Superior temporal gyrus (tissue), 1 donor: ENCODE measurements around the gene LMBRD2.

Source experiments
- DNase-seq: peaks from one replicate; pipeline ENCODE4 v3.0.0-alpha.2; 2016; ENCODE audit errors: extremely low spot score

The LMBRD2 gene

DNA sequence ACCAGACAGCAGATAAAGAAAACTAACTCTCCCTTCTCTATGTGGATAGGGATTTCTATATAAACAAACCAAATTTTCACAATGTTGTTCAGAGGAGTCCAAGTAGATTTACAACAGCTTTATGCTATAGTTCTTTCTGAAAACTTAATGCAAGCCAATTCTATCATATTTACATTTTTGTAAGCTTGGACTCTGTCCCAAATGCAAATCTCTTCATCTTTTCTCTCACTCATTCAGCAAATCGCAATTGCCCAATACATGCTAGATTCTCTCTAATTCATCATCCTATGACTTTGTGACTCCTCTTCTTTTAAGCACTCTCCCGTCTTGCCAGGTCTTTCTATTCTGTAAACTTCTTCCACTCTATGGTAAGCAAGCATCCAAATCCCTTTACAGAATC is 45.9 kb downstream of the LMBRD2 start:
- DNase-seq = no peak

DNA sequence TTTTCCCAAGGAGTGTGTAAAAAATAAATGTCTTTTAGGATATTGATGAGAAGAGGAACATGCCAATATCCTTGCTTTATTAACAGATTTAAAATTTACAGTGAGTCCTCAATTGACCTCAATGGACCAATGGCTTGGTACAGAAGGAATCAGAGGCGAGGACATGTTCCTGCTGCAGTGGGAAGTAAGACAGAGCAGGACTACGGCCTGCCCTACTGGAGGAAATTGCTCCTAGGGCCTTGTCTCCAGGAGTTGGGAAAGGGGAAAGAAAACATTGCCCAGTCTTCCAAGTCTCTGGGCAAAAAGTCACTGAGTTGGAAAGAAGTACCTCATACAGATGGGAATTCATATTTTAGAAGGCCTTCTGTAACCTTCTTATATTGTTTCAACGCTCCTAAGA is 51.9 kb downstream of the LMBRD2 start:
- no peak for DNase-seq

DNA sequence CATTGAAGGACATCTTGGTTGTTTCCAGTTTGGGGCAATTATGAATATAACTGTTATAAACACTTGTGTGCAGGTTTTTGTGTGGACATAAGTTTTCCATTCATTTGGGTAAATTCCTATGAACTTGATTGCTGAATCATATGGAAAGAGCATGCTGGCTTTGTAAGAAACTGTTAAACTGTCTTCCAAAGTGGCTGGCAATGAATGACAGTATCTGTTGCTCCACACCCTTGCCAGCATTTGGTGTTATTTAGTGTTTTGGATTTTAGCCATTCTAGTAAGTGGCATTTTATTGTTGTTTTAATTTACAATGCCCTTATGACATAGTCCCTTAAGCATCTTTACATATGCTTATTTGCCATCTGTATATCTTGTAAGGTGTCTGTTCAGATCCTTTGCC is 55.2 kb downstream of the LMBRD2 start:
- no peak for DNase-seq

DNA sequence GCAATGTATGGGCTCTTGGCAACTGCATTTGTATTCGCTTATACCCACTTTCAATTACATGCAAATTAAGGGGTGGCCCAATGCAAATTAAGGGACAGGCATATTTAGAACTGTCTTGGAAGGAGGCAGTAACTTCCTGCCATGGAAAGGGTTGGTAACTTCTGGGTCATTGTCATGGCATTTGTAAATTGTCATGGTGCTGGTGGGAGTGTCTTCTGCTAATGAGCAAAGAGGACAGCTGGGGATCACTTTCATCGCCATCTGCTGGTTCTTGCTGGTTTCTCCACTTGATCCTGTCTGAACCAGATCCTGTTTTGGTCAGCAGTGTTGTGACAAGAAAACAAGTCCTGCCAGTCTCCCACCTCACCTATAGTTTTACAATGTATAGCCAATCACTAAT is 61.7 kb downstream of the LMBRD2 start:
- no peak for DNase-seq

DNA sequence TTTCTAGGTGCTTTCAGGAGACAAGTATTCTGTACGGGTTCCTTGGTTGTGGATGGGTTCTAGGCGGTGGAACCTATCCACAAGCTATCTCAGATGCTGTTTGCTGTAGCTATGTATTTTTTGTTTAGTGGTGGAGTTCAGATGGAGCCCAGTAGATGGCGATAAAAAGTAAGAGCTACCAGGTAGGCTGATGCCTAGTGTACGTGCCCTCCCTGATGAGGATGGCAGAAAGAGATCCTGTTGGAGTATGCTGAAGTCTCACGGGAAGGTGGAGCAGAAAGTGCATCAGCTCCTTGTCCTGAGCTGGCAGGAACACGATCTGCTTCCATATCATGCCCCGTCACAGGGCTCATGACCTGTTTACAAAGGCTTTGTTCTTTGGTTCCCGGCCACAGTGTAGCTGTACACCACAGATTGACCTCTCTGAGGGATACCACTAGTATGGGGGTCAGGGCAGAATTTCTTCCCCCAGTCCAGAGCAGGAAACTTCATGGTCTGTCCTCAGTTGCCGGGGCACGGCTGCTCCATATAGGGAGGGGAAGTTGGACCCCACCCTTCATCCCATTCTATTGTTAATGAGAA is 72.4 kb downstream of the LMBRD2 start:
- DNase-seq = peak; percentile 76

DNA sequence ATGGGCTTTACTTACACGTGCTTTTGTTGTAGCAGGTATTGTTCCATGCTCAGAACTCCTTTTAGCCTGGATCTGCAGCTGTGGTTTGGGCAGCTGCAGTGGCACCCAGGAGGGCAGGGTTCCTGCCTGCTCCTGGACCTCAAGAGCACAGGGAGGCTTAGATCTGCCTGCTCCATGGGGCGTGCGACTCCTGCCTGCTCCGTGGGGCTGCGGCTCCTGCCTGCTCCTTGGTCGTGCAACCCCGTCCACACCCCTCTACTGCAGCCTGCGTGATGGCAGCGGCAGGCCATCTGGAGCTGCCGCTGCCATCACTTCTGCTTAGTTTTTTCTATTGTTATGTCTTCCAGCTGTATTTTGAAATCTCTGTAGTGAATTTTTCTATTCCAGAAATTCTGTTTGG is 73.3 kb downstream of the LMBRD2 start:
- DNase-seq = no peak

DNA sequence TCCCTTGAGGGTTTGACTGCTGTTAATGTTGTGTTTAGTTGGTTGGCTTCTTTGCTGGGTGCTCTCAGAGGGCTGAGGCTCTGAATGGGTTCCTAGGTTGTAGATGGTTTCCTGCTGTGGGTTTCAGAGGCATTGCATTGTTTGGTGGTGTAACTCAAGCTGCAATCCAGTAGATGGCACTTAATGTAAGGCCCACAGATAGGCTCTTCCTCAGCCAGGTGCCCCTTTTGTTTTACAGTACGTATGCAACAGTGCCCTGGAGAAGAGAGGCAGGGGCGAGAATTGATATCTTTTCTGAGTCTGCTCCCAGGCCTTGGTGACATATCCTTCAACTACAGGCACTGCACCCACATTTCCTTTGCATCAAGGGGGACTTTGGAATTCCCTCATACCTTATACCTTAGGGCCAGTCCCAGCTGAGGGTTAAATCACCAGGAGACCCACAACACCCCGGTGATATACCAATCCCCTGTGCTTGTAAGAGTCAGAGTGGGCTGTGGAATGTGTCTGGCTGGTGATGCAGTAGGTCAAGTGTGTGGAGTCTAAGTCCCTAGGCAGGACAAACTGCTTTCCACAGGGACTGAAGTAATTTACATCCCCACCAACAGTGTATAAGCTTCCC is 78.0 kb downstream of the LMBRD2 start:
- no peak for DNase-seq

DNA sequence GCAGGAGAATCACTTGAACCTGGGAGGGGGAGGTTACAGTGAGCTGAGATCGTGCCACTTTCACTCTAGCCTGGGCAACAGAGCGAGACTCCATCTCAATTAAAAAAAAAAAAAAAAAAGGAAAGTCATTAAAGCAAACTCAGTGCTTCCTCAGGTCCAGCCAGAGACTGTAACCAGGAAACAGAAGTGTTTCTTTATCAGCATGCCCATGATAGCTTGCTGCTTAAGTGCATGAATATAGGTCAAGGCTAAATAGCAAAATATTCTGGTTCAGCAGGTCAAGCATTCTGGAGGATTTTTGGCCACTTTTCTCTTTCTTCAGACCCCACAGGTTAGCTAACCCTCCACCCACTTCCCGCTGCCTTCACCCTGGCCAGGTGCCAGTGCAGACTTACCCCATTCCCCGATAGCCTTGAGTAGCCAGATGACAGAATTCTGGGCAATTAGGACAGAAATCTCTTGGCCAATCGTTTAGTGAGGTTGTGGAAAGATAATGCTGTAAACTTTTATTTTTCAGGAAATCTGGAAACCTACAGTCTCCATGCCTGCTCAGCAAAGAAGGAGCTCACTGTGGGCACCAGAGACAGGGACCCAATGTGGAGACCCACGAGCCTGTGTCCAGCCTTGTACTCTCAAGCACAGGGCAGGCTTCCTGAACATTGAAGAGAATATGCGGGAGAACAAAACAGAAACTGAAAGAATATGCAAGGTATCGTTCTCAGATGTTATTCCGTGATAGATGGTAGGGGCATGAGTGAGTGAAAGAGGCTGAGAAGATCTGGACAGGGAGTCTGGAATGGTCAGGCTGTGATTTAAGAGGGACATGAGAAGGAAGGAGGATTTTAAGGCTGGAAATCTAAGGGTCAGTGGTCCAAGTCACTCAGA is 80.8 kb downstream of the LMBRD2 start:
- DNase-seq = no peak

DNA sequence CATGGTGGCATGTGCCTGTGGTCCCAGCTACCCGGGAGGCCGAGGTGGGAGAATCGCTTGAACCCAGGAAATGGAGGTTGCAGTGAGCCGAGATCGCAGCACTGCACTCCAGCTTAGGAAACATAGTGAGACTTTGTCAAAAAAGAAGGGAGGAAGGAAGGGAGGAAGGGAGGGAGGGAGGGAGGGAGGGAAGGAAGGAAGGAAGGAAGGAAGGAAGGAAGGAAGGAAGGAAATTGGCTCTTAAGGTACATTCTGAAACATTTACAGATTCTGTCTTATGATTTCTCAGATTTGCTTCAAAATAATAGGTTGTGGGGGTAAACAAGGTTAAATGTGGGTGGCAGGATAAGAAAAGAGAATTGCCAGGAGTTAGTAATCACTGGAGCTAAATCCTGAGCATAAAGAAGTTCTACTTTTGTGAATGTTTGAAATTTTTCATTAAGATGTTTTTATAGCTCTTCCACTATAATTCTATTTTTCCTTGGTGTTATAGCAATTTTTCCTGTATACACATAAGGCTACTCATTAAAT is 82.9 kb downstream of the LMBRD2 start:
- no peak for DNase-seq

DNA sequence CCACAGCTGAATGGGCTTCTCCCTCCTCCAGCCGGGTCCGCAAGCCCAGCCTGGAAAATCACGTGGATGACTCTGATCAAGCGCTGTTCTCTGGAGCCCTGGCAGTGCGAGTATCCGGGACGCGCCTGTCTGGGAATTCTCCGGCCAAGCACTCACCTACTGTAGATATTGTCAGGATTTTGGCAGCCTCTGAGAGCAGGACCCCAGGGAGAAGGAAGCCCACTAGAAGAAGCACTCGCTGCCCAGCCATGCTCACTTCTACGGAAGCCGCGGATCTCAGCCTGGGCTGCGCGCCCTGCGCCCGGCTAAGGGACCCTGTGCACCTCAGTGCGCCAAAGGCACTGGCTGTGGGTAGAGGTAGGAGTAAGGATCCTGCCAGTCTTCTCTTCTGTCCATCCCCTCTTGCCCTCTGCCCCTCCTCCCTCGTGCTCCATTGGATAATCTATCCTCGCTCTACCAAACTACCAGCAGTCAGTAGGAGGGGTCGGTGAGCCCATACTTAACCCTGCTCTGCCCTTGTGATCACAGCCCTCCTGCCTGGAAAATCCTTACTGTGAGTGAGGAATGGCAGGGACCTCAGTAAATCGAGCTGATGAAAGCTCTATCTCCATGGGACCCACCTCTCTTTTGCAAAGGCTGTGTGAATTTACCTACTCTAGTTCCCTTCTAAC is 85.0 kb downstream of the LMBRD2 start, which contains the start of gene UGT3A2:
TSS of gene UGT3A2 (minus strand) at position 343 of the 671 bp plus-strand sequence. CDS start at position 250, 93 bp downstream.
- DNase-seq = no peak

DNA sequence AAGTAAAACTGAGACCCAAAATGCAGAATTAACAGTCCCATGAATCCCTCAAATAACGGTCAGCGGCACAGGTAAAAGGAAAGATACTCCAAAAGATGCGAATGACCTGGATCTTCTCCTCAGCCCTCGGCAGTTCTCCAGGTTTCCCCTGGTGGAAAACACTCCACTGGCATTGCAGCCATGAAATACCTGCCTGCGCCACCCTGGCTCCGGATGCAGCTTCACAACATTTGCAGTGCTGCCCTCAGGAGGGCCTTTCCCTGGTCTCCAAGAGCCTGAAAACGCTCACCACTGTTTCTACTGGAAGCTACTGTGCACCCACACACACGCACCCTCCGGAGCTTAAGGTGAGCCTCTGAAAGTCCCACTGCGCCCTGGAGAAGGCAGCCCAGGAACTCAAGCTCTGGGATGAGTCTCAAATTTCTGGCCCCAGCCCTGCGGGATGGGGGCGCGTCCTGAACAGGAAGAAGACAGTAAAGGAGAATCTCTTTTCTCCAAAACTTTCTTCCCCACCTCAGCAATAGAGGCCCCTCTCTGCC is 85.6 kb downstream of the LMBRD2 start:
- DNase-seq = no peak

DNA sequence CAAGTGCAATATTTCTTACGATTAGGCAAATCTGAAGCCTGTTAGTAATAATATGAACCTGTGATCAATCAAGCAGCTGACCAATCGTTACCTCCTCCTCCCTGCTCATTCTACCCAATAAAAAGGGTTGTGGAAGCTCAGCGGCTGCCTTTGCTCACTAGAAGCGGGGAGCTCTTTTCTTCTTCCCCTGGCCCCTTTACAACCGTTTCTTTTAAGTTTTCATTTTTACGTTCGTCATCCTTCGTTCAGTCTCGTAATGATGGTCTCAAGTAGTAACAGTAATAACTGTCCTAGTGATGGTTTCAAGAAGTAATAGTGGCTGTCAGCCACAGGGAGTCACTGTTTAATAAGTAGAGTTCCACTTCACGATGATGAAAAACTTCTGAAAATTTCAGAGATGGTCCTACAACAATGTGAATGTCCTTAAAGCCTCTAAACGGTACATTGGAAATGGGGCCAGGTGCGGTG is 91.2 kb downstream of the LMBRD2 start:
- DNase-seq = no peak

DNA sequence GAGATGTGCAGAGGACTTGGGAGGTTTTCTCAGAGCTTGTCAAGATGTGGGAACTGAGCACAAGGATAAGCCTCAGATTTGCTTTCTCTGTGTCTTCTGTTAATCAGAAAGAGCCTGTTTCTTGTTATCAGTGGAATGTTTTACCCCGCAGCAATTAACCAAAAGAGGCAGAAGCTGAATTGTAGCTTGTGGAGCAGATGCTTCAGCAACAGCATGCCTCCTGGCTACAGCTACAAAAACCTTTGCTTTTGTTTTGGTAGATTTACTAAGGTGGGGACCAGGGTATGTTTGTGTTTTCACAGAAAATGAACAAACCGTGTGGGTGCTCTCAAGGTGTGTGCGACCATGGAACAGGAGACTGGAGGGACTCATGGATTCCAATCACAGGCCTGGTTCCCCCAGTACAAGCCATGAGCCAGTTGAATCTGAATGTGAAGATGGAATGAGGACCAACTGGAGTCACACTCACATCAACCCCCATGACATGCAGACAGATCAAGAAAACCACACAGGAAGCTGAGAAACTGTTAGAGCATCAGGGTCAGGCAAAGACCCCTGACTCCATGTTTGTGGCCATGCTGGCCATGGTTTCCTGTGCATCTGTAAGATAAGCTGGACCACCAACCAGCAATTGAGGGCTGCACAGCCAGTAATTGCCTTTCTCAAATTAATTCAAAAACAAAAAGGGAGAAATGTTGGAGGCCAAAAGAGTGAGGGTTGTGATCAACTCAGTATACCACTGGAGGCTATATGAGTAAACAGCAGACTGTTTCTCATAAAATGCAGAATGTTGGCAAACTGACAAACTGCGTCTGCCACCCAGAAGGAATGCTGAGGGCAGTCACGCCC is 91.9 kb downstream of the LMBRD2 start:
- DNase-seq = no peak

DNA sequence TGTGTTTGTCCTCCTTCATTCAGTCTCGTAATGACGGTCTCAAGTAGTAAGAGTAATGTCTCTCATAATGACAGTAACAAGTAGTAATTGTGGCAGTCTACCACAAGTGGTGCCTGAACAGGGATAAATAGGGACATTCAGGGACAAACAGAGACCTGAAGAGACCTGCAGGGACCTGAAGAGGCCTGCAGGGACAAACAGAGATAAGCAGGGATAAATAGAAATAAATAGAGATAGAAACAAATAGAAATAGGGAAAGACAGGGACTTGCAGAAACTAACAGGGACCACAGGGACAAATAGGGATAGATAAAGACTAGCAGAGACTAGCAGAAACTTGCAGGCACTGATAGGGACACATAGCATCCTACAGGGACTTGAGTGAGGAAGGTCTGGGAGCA is 92.9 kb downstream of the LMBRD2 start:
- no peak for DNase-seq

DNA sequence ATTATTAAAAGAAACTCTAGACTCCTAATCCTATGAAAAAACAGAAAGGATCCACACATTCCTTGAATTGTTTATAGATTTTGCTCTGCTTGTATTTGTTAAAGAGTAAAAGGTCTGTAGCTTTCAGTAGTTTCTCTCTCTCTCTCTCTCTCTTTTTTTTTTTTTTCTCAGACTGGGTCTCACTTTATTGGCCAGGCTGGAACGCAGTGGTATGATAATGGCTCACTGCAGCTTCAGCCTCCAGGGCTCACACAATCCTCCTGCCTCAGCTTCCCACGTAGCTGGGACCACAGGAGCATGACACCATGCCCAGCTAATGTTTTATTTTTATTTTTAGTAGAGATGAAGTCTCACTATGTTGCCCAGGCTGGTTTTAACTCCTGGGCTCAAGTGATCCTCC is 94.3 kb downstream of the LMBRD2 start:
- no peak for DNase-seq

DNA sequence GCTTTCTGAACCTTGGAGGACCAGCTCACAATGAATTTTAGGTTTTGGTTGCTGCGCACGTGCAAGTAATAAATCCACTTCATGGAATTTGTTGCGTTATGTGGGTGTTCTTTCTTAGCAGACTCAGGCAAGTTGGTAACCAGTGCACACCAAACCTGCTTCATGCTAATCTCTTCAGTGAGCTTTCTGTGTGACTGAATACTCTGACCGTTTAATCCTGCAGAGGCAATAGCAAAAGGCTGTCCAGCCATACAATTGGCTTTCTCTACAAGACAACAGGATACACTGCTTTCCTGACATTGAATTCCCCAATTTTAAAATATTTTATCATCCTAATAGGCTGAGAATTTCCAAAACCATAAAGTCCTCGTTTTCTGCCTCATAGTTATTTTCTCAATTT is 95.3 kb downstream of the LMBRD2 start:
- no peak for DNase-seq

DNA sequence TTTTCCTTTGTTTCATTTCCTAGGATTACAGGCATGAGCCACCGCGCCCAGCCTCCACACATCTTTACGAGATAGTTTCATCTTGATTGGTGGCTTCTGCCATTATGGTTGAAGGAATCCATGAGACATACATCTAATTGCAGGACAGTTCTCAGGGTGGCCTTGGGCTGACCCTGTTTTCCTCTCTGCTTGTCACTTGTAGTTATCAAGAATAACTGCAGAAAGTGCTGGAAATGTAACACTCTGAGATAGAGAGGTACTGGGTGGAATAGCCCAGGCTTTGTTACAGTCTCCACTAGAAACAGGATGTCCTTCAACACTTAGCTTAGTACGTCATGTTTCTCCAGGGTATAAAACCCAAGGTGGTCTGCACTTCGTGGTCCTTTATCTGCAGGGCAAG is 95.7 kb downstream of the LMBRD2 start:
- no peak for DNase-seq

DNA sequence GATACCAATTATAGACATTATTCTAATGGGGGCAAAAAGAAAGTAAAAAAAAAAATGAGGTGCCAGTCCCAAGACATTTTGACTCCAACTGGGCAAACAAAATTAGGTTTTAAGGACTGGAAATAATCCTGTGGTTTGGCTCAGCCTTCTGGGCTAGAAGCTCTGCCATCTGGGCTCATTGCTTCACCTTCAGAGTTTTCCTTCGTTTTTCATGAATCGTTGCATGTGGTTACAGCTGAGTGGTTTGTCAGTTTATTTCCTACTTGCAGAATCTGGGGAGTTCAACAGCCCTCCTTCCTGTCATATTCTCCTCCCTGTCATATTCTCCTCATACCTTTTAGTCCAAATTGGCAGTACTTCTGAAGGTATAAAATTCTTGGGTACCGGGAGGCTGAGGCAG is 97.0 kb downstream of the LMBRD2 start:
- DNase-seq = no peak

DNA sequence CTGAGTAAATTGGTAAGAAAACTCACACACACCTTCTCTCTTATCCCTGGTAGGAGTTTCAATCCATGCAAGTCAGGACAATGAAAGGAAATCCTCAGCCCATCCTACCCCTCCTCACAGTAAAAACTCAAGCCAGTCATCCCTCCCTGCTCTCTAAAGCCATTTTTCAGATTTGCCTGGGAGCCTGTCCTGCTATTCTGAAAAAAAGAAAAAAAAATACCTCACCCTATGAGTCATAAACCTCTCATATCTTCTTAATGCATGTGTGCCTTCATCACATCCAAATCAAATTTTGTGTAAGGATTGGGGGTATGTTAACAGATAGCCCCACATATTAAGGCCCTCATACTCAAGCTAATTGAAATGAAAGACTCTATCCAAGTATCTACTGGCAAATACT is 99.1 kb downstream of the LMBRD2 start:
- DNase-seq = no peak

DNA sequence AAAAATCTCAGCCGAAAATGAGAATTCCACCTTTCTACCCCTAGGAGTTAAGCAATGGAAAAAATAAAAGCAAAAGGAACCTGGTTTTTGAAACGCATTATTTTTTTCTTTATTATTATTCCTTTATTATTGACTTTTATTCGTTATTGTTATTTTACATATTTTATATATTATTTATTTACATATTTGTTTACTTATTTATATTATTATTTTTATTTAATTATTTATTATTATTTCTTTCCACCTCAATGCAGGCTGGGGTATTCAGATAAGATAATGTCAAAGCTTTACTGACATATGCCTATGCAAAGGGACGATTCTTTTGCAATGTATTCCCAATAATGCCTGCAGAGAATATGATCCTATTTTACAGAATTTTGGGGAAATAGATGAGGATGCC is 101.7 kb downstream of the LMBRD2 start:
- no peak for DNase-seq
